Cardiac septum (tissue), 1 donor: ENCODE measurements around the gene PNMA1. TPM values are rescaled to one million over a fixed set of nuclear protein-coding genes. Genes with fewer than 3 reads are reported as not detected.

Experiments
- DNase-seq: peaks from one replicate; pipeline ENCODE4 v3.0.0-alpha.2; 2020; ENCODE audit warnings: low spot score
- intact Hi-C: fragments of 100-400 bp; cut with DNase I; formaldehyde crosslinking; loops from one replicate; pipeline ENCODE4 v1.14.0; 2022
- total RNA-seq: library from RNA; stranded (reverse); fragmentation: NEBNext Ultra II Directional; extraction: Animal tissue kit (Norgen Biotek cat#: 25700); gene quantifications from one replicate; pipeline ENCODE4 v1.2.1, GENCODE V29; 2021
- donor health status: DM: no; HTN: no; CAD: no.

PNMA1 gene
- total RNA-seq, 1 donor from 2014 or later = 45.9 TPM

DNA sequence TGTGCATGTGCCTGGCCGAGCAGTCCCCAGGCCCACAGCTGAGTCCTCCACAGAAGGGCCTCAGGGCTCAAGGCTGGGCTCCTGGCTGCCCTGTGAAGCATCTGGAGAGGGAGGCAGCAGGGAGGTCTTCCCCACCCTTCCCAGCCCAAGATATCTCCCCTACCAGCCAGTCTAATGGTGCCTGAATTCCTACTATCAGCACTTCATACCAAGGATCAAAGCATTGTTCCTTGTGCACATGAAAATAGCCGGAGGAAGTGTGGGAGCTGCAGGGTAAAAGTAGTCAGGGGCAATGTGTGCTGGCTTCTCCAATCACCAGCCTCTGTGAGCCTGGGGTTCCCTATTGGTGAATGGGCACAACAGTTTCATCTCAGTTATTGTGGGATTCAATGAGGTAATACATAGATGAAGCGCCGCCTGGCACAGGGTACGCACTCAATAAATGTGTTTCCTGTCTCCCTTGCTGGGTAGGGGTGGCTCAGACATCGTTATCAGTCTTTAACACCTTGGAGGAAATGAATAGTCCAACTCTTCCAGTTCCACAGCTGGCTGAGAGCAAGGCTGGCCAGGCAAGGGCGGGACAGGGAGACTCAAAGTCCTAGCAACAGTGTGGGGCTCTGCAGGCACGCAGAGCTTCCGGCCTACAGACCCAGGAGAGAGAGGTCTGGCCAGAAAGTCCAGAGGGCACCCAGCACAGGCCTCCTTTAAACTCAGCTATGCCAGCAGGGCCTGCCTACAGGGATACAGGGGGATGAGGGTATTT lies 39.1 kb upstream of the PNMA1 start:
- DNase-seq = no peak
- intact Hi-C loops = loop anchor here (5.0 kb wide), 1 partner anchor 34 kb away; no protein-coding TSS in a partner anchor

DNA sequence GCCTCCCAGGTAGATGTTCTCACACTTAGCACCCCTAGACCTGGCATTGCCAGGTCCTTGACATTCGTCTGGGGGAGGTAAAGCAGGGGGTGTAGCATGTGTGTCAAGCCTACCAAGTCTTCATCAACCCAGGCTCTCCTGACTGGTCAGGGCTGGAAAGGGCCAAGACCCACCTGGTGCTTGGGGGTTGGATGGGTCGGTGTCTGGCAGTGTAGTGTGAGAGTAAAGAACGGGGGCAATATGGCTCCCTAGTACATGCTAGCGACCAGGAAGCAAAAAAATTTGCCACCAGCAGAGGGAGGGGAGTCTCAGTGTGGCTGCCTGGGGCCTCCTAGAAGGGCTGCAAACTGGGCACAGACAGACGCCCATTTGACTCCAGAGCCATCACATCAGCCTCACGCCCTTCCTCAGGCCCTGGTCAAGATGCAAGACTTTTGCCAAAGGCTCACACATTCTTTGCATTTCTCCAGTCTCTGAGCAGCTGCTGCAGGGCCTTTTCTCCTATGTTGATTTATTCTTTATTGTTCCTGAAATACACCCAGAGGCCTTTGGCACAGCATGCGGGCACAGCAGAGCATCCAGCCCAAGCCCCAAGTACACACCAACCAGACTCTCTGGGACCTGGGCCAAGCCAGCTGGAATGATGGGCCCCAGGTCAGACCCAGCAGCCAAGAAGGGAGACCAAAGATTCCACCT lies 38.3 kb upstream of the PNMA1 start:
- intact Hi-C loops = loop anchor here (5.0 kb wide), 1 partner anchor 35 kb away; no protein-coding TSS in a partner anchor
- no peak for DNase-seq

DNA sequence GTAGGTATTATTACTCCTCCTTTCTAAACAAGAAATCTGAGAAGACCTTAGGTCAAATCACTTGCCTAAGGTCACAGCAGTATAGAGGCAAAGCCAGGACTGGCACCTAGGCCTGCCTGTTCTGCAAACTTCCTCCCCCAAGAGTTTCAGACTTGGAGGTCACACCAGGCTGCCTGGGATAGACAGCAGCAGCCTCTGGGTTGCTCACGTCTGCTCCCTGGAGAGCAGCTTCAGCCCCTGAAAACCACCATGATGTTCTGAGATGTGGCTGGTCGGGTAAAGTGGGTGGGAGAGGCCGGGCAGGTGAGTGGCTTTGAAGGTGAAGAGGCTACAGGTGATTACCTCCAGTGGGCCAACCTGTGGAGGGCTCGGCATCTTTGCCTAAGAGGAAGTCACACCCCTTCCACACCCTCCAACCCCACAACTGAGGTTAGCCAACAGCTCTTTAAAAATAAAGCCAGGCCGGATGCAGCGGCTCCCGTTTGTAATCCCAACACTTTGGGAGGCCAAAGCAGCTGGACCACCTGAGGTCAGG lies 37.0 kb upstream of the PNMA1 start:
- intact Hi-C loops = loop anchor here (5.0 kb wide), 1 partner anchor 36 kb away; no protein-coding TSS in a partner anchor
- DNase-seq = no peak

DNA sequence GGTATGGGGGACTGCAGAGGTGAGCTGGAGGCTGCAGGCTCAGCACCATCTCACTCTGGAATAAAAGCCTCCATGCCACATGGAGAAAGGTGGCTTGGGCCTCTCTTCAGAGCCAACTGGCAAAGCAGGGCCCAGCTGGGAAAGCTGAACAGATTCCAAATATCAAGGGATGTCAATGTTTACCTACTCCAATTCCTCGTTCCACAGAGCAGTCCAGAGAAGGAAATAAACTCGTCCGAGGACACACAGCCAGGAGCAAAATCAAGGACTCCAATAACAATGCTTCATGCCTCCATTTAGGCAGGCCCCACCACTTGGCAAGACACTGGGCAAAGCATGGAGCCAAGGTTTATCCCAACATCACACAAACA lies 36.3 kb upstream of the PNMA1 start:
- intact Hi-C loops = loop anchor here (5.0 kb wide), 1 partner anchor 37 kb away; no protein-coding TSS in a partner anchor
- no peak for DNase-seq

DNA sequence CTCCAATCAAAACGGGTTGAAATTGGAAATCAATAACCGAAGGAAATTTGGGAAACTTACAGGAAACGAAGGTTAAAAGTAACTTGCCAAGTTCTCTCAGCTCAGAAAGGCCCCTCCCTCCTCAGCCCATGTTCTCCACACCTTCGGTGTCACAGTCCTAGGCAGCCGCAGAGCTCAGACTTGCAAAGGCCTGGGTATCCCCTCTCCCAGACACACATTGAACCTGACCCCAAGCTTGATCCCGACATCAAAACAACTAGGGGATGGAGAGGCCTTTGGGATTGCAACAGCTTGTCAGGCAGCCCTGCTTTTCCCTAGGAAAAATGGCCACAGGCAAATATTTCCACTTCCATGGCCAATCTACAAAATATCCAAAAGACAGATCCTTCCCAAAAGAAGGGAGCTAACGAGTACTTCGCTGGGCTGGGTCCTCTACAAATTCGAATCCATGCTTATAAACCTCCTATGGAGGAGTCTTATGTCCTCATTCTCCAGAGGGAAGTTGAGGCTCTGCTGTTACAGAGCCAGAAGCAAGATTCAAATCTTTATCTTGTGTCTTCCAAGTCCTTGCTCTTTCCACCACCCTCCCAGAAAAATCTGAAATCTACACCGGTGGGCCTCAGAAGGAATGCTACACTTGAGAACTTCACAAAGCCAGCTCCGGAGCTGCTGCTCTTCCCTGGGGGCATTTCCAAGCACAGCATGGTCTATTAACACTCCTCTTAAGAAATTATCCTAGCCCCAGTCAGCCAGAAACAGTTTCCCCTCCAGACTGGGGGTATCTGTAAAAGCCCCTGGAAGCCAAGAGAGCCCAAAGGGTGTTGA lies 35.7 kb upstream of the PNMA1 start:
- no peak for DNase-seq
- intact Hi-C loops = loop anchor here (5.0 kb wide), 1 partner anchor 37 kb away; no protein-coding TSS in a partner anchor

DNA sequence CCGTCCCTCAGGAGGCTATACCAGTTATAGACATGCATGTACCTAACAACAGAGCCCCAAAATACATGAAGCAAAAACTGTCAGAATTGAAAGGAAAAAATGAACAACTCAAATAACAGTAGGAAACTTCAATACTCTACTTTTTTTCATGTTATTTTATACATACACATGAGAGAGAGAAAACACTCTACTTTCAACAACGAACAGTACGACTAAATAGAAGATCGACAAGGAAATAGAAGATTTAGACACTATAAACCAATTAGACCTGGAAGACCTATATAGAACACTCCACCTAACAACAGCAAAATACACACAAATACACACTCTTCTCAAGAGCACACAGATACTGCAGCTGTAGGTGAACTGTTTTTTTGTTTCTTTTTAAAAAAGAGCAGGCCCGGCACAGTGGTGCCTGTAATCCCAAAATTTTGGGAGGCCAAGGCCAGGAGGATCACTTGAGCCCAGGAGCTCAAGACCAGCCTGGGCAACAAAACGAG lies 34.7 kb upstream of the PNMA1 start:
- DNase-seq = no peak
- intact Hi-C loops = no loop called here

DNA sequence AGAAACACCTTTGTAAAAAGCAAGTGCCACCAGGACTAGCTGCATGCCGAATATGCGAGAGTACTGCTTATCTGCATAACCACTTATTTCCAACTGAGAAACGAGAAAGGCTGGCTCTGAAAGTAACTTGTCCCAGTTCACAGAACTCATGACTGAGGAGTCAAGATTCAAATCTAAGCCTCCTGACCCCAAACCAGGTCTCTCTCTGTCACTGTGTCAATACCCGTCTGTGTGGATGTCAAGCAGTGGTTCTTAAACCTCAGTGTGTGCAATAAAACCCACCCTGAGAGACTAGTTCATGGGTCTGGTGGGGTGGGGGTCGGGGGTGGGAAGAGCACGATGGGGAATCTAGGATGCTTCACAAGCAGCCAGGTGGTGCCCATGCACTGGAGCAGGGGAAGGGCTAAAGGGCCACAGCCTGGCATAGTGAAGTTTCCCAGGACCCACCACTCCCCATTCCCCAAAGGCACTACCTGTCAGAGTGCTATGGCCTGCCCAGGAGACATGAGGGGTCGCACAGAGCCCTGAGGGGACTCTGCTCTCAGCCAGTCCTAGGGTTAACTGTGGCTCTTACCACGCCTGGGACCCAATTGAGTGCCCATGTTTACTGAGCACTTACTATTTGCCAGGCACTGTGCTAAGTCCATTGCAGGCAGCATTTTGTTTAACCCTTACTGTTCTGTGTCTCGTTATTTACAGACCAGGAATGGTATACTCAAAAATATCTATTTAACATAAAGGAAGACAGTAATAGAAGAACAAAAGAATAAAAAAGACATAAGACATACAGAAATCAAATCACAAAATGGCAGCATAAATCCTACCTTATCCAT lies 33.4 kb upstream of the PNMA1 start:
- no peak for DNase-seq

DNA sequence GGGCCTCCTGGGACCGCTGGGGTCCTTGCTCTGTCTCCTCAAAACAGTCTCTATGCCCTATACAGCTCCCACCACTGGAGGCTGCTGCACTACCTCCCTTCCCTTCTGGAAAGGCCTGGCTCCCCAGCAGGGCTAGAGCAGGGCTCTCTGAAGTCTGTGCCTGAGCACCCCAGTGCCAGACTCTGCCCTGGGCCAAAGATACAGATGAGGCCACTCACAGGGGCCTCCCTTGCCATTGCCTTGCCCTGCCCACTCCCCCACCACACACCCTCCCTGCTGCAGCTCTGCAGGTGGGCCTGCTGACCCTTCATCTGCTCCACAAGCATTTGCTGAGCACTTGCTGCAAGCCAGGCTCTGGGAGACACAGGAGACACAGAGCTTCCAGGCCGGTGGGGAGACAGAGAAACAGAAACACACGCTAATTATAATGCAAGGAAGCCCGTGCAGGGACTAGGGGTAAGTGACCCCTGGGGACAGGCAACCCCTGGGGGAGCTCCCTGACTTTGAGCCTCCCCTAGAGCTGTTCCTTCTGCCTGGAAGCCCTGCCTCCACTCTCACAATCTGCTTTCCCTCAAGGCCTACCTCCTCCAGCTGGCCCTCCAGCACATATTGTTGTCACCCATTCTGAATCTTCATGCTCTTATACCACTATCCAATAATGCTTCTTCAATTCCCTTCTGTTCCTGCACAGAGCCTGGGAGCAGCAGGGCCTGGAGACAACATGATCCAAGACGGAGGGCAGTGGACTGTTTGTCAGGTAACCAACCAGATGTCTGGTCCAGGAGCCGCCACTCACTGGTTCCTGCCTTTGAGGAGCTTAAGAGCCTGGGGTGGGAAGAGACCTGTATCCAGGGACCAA lies 32.6 kb upstream of the PNMA1 start:
- no peak for DNase-seq
- intact Hi-C loops = no loop called here

More for the DNA sequence above, 33.4 kb upstream of the PNMA1 start:
- intact Hi-C loops = no loop called here

DNA sequence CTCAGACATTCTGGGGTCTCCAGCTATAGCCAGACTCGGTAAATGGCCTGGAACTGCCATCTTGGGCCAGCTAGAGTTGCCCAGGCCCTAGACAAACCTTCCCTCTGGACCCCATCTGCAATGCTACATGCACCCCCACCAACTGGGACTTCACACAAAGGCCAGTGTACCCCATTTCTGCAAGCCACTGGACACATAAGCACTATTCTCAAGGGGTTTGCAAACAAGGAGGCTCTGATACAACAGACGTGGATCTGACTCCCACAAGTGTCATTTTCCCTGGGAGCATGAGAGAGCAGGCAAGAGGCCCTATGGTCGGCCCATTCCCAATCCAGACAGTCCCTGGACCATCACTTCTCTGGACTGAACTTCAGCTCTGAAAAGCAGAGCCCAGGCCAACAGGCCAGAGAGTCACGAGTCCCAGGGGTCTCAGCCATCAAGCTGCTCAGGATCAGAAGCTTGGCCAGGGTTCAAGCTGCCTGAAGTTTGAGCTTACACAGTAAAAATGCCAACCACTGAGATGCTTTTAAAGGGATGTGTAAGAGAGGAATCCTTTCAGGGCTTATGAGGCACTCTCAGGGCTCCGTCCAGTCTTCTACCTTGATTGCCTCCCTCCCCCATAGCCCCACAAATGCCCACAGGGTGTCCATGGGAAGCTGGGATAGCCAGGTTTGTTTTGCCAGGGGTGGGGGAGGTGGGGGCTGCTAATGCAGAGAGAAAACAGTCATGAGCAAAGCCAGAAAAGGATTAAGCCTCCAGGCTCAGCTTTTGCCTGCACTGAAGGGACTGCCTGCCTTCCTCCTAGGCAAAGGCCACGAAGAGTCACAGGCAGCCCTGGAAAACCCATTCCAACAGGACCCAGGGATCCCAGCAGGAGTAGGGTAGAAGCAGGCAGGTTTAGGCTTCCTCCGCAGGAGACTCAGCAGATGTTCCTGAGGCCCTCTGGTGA lies 31.7 kb upstream of the PNMA1 start:
- intact Hi-C loops = no loop called here
- no peak for DNase-seq

DNA sequence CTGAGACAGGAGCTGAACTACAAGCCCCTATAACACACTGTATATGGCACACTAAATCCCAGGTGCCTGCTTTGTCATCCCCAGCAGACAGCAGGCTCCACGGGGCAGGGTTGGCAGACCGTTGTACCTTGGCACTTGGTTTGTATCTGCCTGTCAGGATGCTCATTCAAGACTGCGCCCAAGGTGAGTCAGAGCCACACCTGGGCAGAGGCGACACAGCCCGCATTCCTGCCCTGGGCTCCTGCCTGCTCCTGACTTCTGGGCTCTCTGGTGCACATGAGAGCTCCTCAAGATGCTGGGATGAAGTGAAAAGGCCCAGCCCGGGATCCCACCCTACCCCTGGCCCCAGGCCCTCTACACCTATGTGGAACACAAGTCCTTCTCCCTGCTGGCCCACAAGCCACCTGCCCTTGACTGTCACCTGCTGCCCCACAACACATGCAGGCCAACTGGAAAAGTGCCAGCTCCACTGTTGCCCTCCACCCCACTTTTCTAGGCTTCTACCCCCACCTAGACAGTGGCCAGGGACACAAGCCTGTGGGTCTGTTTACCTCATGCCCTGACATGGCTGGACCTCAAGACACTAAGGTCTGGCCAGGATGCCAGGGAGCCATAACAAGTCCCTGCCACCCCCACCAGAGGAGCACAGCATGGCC lies 30.8 kb upstream of the PNMA1 start:
- DNase-seq = no peak
- intact Hi-C loops = no loop called here

DNA sequence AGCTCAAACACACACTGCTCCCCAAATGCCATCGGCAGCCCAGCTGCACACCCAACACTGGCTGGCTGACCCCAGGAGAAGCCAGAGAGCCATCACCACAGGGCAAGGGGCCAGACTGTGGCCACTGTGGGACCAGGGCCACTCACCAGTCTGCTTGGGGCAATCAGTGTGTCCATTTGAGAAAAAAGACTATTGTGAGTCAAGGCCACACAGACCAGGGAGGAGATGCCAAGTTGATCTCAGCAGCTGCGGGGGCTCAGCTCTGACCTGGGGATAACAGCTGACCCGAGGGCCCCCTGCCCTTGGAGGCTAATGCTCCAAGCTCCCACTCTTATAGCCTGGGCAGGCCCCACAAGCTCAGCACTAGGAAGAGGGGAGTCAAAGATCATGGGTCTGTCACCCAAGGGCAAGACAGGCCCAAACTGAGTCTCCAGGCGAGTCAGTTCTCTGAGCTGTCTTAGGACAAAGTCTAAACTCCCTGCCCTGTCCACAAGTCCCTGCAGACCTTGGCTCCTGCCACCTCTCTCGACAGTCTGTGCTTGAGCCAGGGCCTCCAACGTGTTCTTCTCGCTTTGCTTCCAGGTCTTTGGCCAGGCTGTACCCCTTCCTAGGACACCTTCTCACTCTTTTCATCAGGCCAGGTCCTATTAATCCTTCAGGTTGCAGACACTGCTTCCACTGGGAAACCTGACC lies 30.1 kb upstream of the PNMA1 start:
- intact Hi-C loops = no loop called here
- DNase-seq = no peak

DNA sequence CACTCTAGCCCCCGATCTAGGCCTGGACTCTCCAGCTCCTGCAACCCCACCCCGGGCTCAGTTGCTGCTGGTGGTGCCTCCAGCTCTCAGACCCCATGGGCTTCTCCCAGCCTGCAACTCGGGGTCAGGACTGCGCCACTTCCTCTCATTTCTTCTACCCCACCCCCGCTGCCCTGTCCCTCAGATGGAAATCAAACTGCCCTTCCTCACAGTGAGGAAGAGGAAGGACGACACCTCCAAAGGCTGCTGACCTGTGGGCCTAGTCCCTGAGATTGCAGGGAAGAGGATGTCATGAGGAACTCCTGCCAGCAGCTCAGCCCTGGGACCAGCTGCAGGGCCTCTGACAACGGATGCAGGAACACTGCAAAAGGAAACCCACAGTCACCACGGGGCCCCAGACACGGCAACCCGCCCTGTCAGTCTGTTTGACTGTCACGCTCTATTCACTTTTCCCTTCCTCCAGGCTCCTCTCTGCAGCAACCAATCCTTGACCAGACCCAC lies 29.3 kb upstream of the PNMA1 start:
- peak; percentile 83 for DNase-seq
- intact Hi-C loops = no loop called here

DNA sequence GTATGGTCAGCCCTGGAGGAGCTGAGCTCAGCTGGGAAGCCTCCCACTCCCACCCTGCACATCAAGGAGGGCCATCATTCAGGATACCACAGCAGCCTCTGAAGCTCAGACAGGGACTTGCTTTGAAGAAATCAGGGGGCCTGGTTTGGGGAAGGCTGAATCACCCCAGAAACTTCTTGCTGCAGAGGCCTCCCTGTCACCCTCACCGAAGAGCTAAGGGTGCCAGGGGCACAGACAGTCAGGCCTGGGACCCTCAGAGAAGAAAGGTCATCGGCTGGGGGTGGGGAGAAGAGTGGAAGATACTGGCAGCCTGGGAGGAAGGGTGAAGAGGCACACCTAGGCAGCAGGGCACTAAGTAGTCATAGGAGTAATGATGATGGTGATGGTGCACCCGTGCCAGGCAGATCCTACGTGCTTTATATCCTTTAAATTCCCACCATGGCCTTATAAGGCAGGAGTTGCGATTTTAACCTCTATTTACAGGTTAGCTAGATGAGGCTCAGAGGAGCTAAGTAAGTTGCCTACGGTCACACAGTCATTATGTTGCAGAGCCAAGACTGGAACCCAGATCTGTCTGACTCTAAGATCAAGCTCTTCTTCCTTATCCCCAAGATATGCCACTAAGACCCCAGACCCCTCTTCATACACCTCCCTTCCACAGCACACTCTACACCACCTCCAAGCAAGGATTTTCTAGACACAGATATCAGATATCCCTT lies 28.5 kb upstream of the PNMA1 start:
- intact Hi-C loops = no loop called here
- no peak for DNase-seq

DNA sequence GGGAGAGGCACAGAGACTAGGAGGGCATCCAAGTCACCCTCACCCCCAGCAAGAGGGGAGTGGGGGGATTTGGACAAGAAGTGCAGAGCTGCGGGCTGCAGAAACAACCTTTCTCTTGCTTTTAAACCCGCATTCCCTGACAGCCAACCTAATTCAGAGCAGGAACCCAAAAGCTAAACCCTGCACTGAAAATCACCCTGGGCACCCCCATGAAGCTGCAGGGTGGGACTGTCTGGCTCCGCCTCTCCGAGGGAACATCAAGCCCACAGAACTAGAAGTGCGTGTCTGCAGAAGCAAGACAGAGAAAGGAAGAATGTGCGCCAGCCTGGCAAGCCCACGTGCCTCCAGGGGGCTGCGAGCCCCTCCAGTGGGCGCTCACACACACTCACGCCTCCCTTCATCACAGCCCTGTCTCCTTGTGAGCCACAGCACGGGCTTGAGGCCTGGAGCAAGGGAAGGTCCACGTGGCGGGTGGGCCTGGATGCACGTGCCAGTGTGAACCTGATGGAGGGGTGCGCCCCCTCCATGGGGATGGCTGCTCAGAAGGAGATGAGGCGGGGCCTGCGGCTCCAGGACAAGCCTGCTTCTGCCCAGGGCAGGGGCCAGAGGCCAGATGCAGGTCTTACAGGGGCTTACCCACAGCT lies 27.8 kb upstream of the PNMA1 start:
- intact Hi-C loops = loop anchor here (2.0 kb wide), 1 partner anchor 13 kb away; no protein-coding TSS in a partner anchor
- no peak for DNase-seq
